ENCODE data around the gene BICRA.
"Not testable (repeated sequence)": the region's sequence is repeated elsewhere in the genome, so short reads cannot be mapped to it uniquely, and the experiment has no call there.

The BICRA gene

GRCh38 chr19:47695533-47696262 lies 86.8 kb downstream of the BICRA start:
- no peak for DNase-seq

- DNase-seq, result no peak
Measured at GRCh38 chr19:47696635-47697034, 87.7 kb downstream of the BICRA start.

DNA sequence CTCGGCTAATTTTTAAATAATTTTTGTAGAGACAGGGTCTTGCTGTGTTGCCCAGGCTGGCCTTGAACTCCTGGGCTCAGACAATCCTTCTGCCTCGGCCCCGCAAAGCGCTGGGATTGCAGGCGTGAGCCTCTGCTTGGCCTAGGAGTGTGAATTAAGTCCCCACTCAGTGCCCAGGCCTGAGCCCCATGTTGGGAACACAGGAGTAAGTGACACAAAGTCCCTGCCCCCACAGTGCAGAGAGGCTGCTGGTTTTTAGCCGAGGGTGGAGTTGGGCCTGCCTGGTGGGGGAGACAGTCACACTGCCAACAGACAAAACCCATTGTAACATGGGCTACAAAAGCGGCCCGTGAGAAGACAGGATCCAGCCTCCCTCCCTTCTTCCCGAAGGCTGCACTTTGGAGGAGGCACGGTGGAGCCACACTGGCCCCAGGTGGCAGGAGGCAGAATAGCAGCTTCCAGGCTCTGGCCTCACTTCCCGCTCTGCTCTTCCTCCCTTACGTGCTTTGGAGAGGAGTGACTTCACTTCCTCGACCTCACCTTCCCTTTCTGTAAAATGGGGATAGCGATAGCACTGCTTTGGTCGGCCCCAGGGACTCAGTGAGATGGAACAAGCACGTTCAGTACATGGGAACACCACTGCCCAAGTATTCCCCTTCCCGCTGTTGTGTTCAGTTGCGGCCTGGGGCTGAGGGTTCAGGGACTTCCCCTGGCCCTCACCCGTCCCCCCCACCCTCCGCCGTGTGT lies 89.1 kb downstream of the BICRA start:
- peak; percentile 26 for DNase-seq

- DNase-seq, result no peak
Measured at GRCh38 chr19:47698631-47699359, 89.9 kb downstream of the BICRA start.

GRCh38 chr19:47699360-47699917 lies 90.5 kb downstream of the BICRA start:
- DNase-seq, result peak; percentile 22

- DNase-seq, result no peak
Measured at GRCh38 chr19:47700934-47701716, 92.2 kb downstream of the BICRA start.

DNA sequence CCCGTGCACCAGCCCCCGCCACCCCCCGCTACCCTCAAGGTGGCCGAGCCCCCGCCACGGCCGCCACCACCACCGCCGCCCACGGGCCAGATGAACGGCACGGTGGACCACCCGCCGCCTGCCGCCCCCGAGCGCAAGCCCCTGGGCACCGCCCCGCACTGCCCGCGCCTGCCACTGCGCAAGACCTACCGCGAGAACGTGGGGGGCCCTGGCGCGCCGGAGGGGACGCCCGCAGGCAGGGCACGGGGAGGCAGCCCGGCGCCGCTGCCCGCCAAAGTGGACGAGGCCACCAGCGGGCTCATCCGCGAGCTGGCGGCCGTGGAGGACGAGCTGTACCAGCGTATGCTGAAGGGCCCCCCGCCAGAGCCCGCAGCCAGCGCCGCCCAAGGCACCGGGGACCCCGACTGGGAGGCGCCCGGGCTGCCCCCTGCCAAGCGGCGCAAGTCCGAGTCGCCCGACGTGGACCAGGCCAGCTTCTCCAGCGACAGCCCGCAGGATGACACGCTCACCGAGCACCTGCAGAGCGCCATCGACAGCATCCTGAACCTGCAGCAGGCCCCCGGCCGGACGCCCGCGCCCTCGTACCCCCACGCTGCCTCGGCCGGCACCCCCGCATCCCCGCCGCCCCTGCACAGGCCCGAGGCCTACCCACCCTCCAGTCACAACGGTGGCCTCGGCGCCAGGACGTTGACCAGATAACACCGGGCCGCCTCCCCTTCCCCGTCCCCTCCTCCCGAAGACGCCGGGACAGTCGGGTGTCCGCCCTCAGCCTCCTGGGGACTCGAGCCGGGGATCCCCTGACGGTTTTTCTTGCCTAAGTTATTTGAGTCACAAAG lies 93.0 kb downstream of the BICRA start:
- DNase-seq, result no peak

GRCh38 chr19:47702671-47703070 lies 93.7 kb downstream of the BICRA start:
- DNase-seq, result no peak

DNA sequence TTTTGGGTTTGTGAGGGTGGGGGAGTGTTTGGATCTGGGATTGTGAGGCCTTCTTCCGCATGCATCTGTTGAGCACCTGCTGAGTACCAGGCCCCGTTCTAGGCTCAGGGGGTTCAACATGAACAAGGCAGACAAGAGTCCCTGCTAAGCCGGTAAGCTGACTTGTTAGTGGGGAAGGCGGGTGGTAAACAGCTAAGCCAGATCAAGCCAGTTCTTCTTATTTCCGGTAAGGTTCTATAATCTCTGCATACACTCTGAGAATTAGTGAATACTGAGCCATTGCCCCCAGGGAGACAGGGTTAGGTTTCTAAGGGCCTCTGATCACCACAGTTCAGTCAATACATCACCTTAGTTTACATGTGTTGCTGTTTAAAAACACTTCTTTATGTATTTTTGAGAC lies 94.4 kb downstream of the BICRA start:
- no peak for DNase-seq

GRCh38 chr19:47704024-47704423 lies 95.1 kb downstream of the BICRA start:
- no peak for DNase-seq

DNA sequence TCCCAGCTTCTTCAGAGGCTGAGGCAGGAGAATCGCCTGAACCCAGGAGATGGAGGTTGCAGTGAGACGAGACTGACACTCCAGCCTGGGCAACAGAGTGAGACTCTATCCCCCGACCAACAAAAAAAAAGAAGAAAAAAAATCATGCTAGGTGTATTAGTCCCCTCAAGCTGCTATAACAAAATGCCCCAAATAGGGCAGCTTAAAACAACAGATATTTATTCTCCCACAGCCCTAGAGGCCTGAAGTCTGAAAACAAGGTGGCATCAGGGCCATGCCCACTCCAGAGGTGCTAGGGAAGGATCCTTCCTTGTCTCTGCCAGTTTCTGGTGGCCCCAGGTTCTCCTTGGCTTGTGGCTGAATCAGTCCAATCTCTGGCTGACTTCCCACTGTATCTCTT lies 95.7 kb downstream of the BICRA start:
- no peak for DNase-seq

DNA sequence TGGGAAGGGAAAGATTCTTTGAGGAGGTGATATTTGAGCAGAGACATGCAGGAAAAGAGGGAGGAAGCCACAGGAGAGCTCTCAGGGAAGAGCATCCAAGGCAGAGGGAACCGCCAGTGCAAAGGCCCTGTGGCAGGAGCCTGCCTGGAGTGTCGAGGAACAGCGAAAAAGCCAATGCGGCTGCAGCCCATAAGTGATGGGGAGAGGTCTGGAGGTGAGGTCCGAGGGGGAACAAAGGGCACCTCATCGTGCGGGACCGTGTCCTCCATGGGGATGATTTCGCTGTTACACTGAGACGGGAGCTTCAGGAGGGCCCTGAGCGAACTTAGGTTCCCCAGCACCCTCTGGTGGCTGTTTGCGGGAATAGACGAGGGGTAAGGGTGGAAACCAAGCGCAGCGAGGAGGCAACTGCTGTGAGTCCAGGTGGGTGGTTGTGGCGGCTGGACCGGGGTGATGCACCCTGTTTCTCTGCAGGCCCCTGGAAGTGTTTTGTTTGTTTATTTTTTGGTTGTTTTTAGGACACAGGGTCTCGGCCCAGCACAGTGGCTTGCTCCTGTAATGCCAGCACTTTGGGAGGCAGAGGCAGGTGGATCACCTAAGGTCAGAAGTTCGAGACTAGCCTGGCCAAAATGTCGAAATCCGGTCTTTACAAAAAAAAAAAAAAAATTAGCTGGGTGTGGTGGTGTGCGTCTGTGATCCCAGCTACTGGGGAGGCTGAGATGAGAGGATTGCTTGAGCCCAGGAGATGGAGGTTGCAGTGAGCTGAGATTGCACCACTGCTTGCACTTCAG lies 98.4 kb downstream of the BICRA start:
- DNase-seq, result peak; percentile 62

DNA sequence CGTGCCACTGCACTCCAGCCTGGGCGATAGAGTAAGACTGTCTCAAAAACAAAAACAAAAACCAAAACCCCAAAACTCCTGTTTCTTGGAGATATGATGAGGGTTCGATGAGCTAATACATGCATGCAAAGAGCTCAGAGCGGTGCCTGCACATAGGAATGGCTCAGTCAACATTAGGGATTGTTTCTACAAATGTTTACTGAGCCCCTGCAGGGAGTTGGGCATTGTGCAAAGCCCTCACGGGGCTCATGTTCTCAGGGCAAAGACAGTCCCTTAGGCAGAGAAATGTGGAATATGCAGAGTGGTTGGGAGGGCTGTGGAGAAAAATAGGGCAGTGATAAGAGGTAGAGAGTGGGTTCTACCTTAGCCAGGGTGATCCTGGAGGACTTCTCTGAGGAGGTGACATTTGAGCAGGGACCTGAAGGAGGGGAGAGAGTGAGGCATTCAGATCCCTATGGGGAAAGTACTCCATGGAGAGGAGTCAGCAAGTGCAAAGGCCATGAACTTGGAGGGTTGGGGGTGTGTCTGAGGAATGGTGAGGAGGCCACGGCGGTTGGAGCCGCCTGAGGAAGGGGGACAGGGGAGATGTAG lies 102.8 kb downstream of the BICRA start:
- no peak for DNase-seq

- DNase-seq, result peak; percentile 28
Measured at GRCh38 chr19:47713046-47714021, 104.4 kb downstream of the BICRA start, which contains the start of gene EHD2. TSS of gene EHD2 (plus strand) at chr19:47713422. CDS start at chr19:47716613, 3,191 bp downstream.

- DNase-seq, result no peak
Measured at GRCh38 chr19:47714339-47714738, 105.4 kb downstream of the BICRA start.

DNA sequence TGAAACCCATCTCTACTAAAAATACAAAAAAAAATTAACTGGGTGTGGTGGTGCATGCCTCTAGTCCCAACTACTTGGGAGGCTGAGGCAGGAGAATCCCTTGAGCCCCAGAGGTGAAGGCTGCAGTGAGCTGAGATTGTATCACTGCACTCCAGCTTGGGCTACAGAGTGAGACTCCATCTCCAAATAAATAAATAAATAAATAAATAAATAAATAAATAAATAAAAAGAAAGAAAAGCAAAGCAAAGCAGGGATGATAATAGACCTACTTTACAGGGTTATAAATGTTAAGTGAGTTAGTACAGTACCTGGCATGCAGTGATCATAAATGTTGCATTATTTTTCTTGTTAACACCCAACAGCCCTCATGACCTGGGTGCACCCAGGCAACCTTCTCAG lies 105.9 kb downstream of the BICRA start:
- not testable (repeated sequence) for DNase-seq

GRCh38 chr19:47716270-47716937 lies 107.5 kb downstream of the BICRA start:
- DNase-seq, result no peak

DNA sequence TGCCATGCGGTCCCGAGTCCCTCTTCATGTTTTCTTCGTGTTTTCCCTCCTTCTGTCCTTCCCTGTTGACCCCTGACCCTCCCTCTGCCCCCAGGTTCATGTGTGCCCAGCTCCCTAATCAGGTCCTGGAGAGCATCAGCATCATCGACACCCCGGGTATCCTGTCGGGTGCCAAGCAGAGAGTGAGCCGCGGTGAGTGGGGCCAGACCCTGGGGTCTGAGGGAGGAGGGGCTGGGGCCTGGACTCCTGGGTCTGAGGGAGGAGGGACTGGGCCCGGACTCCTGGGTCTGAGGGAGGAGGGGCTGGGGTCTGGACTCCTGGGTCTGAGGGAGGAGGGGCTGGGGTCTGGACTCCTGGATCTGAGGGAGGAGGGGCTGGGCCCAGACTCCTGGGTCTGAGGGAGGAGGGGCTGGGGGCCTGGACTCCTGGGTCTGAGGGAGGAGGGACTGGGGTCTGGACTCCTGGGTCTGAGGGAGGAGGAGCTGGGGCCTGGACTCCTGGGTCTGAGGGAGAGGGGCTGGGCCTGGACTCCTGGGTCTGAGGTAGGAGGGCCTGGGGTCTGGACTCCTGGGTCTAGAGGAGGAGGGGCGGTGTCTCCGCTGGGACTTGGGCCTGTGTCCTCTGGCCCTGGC lies 109.6 kb downstream of the BICRA start:
- not testable (repeated sequence) for DNase-seq
